ENCODE results near the gene CCDC195. TPM values are rescaled to one million over a fixed set of nuclear protein-coding genes. Genes with fewer than 3 reads are reported as not detected.

The CCDC195 gene
- total RNA-seq, 1 experiment from 2014 or later, result not detected

DNA sequence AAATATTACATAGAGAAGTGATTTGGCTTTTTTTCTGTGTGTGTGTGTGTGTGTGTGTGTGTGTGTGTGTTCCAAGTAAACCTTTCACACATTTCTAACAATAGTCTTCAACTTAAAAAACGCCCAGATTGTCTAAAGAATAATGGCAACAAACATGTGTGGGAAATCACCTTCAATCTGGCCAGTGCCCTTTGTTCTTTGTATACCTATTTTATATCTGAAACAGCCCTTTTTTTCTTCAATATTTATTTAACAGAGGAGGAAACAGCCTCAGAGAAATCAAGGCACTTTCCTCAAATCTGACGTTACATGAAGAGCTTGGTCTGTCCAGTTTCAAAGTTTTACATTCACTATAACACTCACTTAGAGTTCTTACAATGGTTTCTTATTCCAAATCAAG lies 25.3 kb downstream of the CCDC195 start:
- Histone ChIP-seq H3K4me1 (ENCODE audit: insufficient read depth, low read length) (no peaks in the 10 kb centered on the region), H3K79me2 (ENCODE audit: low read length) (no peaks in the 10 kb centered on the region), H3K27me3 (ENCODE audit: low read length) (no peaks in the 10 kb centered on the region), H3K36me3 (ENCODE audit: low read depth, low read length) (no peaks in the 10 kb centered on the region), H4K20me1 (ENCODE audit: low read length) (no peaks in the 10 kb centered on the region), H3K9ac (ENCODE audit: low read length) (no peak overlapping the region), H3K27ac (ENCODE audit: low read length) (no peak overlapping the region), H3K9me2 (replicated peaks; ENCODE audit: low read length) (no peaks in the 10 kb centered on the region), H3K4me3 (ENCODE audit: low read length) (no peak overlapping the region), H2AFZ (ENCODE audit: low read length) (no peak overlapping the region), H3K4me2 (ENCODE audit: low read length) (no peak overlapping the region), H3K9me3 (ENCODE audit: low read length) (no peaks in the 10 kb centered on the region), H3F3A (ENCODE audit: low read length, unreplicated experiment) (no peaks in the 10 kb centered on the region)
- CTCF ChIA-PET, result no interaction called here
- TF ChIP-seq EZH2phosphoT487 (IDR thresholded peaks at IDR 0.05; ENCODE audit: borderline replicate concordance, low read length), result no peak
- TF ChIP-seq EZH2 (IDR thresholded peaks at IDR 0.05; ENCODE audit: low read length, unreplicated experiment), result no peak
- TF ChIP-seq, protein P1, sequence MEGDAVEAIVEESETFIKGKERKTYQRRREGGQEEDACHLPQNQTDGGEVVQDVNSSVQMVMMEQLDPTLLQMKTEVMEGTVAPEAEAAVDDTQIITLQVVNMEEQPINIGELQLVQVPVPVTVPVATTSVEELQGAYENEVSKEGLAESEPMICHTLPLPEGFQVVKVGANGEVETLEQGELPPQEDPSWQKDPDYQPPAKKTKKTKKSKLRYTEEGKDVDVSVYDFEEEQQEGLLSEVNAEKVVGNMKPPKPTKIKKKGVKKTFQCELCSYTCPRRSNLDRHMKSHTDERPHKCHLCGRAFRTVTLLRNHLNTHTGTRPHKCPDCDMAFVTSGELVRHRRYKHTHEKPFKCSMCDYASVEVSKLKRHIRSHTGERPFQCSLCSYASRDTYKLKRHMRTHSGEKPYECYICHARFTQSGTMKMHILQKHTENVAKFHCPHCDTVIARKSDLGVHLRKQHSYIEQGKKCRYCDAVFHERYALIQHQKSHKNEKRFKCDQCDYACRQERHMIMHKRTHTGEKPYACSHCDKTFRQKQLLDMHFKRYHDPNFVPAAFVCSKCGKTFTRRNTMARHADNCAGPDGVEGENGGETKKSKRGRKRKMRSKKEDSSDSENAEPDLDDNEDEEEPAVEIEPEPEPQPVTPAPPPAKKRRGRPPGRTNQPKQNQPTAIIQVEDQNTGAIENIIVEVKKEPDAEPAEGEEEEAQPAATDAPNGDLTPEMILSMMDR (conservative IDR thresholded peaks at IDR 0.05; ENCODE audit: low read depth, low read length), result no peak
- ATAC-seq (no peak), DNase-seq (no peak)
- intact Hi-C loops (cut with micrococcal nuclease), result no loop called here
- POLR2A ChIA-PET (ENCODE audit: unreplicated experiment), result no interaction called here
- no TSS peak for BruUV-seq (replicated peaks)

DNA sequence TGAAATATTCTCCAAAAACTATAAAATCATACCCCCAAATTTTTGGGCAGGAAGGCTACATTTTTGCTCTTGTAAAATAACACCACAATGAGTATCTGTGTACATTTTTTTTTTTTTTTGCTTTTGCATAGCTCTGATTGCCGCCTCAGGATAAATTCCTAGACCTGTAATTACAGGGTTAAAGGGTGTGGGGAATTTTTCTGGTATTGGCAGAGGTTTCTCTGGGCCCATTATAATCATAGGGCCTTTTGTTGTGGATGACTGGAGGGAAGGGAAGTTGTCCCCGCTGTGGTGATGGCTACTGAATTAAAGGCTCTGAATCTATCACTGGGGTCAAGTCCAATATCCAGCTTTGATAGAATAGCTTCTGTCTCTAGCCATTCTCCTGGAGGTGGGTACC lies 26.6 kb downstream of the CCDC195 start:
- Histone ChIP-seq H2AFZ (ENCODE audit: low read length) (no peak overlapping the region), H3F3A (ENCODE audit: low read length, unreplicated experiment) (no peaks in the 10 kb centered on the region), H3K9me2 (replicated peaks; ENCODE audit: low read length) (no peaks in the 10 kb centered on the region), H3K4me3 (ENCODE audit: low read length) (no peak overlapping the region), H3K4me2 (ENCODE audit: low read length) (no peak overlapping the region), H4K20me1 (ENCODE audit: low read length) (no peaks in the 10 kb centered on the region), H3K36me3 (ENCODE audit: low read depth, low read length) (no peaks in the 10 kb centered on the region), H3K9me3 (ENCODE audit: low read length) (no peaks in the 10 kb centered on the region), H3K79me2 (ENCODE audit: low read length) (no peaks in the 10 kb centered on the region), H3K27me3 (ENCODE audit: low read length) (no peaks in the 10 kb centered on the region), H3K9ac (ENCODE audit: low read length) (no peak overlapping the region), H3K27ac (ENCODE audit: low read length) (no peak overlapping the region), H3K4me1 (ENCODE audit: insufficient read depth, low read length) (no peaks in the 10 kb centered on the region)
- ChIA-PET POLR2A (ENCODE audit: unreplicated experiment) (interaction anchor here (0.5 kb wide), 1 partner anchor 1567 kb away, joined by 3 read pairs; no protein-coding TSS in a partner anchor), CTCF (no interaction called here)
- DNase-seq (no peak), ATAC-seq (no peak)
- no TSS peak for BruUV-seq (replicated peaks)
- TF ChIP-seq EZH2 (IDR thresholded peaks at IDR 0.05; ENCODE audit: low read length, unreplicated experiment) (no peak), EZH2phosphoT487 (IDR thresholded peaks at IDR 0.05; ENCODE audit: borderline replicate concordance, low read length) (no peak)
- TF ChIP-seq, protein P1 (conservative IDR thresholded peaks at IDR 0.05; ENCODE audit: low read depth, low read length), result no peak
- intact Hi-C loops (cut with micrococcal nuclease), result no loop called here

DNA sequence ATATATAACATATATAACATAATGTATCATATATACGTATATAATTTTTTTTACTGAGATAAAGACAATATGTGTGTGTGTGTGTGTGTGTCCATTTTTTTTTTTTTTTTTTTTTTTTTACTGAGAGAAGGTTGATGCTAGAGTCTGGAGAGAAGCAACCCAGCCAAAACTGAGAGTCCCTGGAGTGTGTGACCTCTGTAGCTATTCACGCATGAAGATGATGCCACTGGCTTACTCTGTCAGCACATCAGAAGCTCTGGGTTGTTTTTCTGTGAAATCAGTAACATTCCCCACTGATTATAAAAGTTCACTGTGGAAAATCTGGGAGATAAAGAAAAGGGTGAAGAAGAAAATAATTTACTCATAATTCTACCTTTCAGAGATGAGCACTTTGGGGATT lies 27.2 kb downstream of the CCDC195 start:
- ChIA-PET POLR2A (ENCODE audit: unreplicated experiment) (no interaction called here), CTCF (no interaction called here)
- Histone ChIP-seq H2AFZ (ENCODE audit: low read length) (no peak overlapping the region), H3K4me3 (ENCODE audit: low read length) (no peak overlapping the region), H3K79me2 (ENCODE audit: low read length) (no peaks in the 10 kb centered on the region), H3K9ac (ENCODE audit: low read length) (no peak overlapping the region), H3K4me2 (ENCODE audit: low read length) (no peak overlapping the region), H4K20me1 (ENCODE audit: low read length) (no peaks in the 10 kb centered on the region), H3K27me3 (ENCODE audit: low read length) (no peaks in the 10 kb centered on the region), H3F3A (ENCODE audit: low read length, unreplicated experiment) (no peaks in the 10 kb centered on the region), H3K4me1 (ENCODE audit: insufficient read depth, low read length) (no peaks in the 10 kb centered on the region), H3K36me3 (ENCODE audit: low read depth, low read length) (no peaks in the 10 kb centered on the region), H3K9me2 (replicated peaks; ENCODE audit: low read length) (no peaks in the 10 kb centered on the region), H3K27ac (ENCODE audit: low read length) (no peak overlapping the region), H3K9me3 (ENCODE audit: low read length) (no peaks in the 10 kb centered on the region)
- DNase-seq (no peak), ATAC-seq (no peak)
- intact Hi-C loops (cut with micrococcal nuclease), result no loop called here
- BruUV-seq (replicated peaks), result no TSS peak
- TF ChIP-seq, protein P1 (conservative IDR thresholded peaks at IDR 0.05; ENCODE audit: low read depth, low read length), result no peak
- no peak for TF ChIP-seq EZH2 (IDR thresholded peaks at IDR 0.05; ENCODE audit: low read length, unreplicated experiment)
- TF ChIP-seq EZH2phosphoT487 (IDR thresholded peaks at IDR 0.05; ENCODE audit: borderline replicate concordance, low read length), result no peak

Measured in PC-3 (cell line).